ENCODE data around the gene CD55. TPM values are rescaled to one million over a fixed set of nuclear protein-coding genes. Genes with fewer than 3 reads are reported as not detected.

Gene CD55
- total and polyA plus RNA-seq, 4 donors, result 20.2 to 86.7 (median 57.2) TPM

- ATAC-seq (ENCODE audit: low FRiP score) (no peak), DNase-seq (no peak)
- H3K4me3 ChIP-seq (ENCODE audit: low read length in 2 of 2), result no peak overlapping the region
- no peak overlapping the region for H3K27ac ChIP-seq (ENCODE audit: low read depth in 1 of 2, low read length in 2 of 2)
- intact Hi-C loops (cut with DNase I), result no loop called here
- H3K9me3 ChIP-seq (ENCODE audit: control insufficient read depth, low read length), result no peaks in the 10 kb centered on the region
- H3K36me3 ChIP-seq (ENCODE audit: control insufficient read depth in 1 of 2, insufficient read depth in 2 of 2, low read length in 1 of 2), result no peaks in the 10 kb centered on the region
- no peaks in the 10 kb centered on the region for H3K27me3 ChIP-seq (ENCODE audit: control insufficient read depth in 1 of 2, insufficient read depth in 2 of 2, low read length in 1 of 2)
- H3K4me1 ChIP-seq (ENCODE audit: control insufficient read depth in 1 of 2, insufficient read depth in 2 of 2, low read length in 2 of 2), result peaks cover 0 to 2% of the 10 kb centered on the region in 2 donors
Observed at GRCh38 chr1:207300970-207301369, 20.5 kb upstream of the CD55 start.

DNA sequence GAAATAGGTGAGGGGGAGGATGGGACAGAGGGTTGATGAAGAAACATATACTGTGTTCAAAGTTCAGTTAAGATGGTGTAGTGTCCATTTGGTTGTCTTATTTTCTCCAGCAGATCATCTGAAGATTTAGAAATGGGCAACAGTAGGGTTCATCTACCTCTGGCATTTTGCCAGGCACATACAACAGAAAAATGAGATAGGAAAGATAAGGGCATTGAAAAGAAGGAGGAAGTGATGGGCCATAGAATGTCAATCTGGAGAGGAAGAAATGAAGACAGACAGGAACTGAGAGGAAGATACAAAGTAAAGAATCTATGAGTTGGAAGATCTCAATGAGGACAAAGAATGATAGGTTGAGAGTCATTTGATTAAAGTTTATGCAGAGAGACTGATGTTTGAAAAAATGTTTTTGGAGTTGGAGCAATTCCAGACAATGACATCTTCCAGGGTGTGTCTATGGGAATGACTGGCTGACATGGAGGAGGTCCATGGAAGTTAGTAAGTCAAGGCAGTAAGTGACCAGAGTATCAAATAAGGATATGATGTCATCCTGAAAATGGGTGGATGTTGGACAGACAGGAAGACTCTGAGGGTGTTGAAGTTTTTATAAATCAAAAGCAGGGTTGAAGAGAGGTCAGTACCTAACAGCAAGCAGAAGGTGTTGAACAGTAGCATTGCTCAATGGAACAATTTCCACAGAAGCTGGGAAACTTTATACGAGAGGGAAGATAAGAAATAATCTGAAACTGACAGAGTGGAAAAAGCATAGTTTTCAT is 18.7 kb upstream of the CD55 start:
- 88 to 94% methylated on average over 1 of the region's 1 CpG for WGBS, 2 donors
- Histone ChIP-seq H3K4me3 (ENCODE audit: low read length in 2 of 2) (no peak overlapping the region), H3K4me1 (ENCODE audit: control insufficient read depth in 1 of 2, insufficient read depth in 2 of 2, low read length in 2 of 2) (peaks cover 0 to 2% of the 10 kb centered on the region in 2 donors), H3K9me3 (ENCODE audit: control insufficient read depth, low read length) (no peaks in the 10 kb centered on the region), H3K27ac (ENCODE audit: low read depth in 1 of 2, low read length in 2 of 2) (no peak overlapping the region), H3K36me3 (ENCODE audit: control insufficient read depth in 1 of 2, insufficient read depth in 2 of 2, low read length in 1 of 2) (no peaks in the 10 kb centered on the region), H3K27me3 (ENCODE audit: control insufficient read depth in 1 of 2, insufficient read depth in 2 of 2, low read length in 1 of 2) (no peaks in the 10 kb centered on the region)
- ATAC-seq (ENCODE audit: low FRiP score) (no peak), DNase-seq (no peak)
- intact Hi-C loops (cut with DNase I), result no loop called here

DNA sequence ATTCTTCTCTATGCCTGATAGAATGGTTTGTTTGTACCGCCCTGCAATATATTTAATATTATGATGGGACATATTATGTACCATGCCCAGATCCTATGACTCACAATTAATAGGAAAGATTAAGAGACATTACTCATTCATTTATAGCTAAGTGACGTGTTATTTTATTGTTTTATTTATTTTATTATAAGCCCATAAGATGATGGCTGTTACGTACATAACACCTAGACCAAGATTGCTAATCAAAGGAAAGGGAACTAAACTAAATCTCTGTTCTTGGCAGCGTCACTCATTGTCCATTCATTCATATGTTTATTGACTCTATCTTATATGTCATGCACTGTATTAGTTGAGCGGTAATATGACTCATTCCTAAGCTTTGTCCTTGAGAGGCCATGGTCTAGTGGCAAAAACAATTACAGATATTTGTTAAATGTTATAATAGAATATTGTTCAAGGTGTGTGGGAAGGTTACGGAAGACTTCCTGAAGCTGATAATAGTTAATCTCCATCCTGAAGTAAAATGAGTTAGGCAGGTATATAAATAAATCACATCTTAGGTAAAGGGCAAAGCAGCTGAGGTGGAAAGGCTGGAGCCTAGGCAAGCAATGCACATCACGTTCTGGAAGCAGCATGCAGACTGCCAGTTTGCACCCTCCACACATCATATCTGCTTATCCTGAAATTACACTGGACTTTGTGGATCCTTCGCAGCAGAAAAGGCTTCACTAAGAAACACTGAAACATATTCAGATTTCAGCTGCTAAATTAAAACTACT is 16.6 kb upstream of the CD55 start:
- intact Hi-C loops (cut with DNase I), result no loop called here
- no peak for ATAC-seq (ENCODE audit: low FRiP score)
- Histone ChIP-seq H3K4me3 (ENCODE audit: low read length in 2 of 2) (no peak overlapping the region), H3K27ac (ENCODE audit: low read depth in 1 of 2, low read length in 2 of 2) (no peak overlapping the region), H3K4me1 (ENCODE audit: control insufficient read depth in 1 of 2, insufficient read depth in 2 of 2, low read length in 2 of 2) (no peaks in the 10 kb centered on the region), H3K27me3 (ENCODE audit: control insufficient read depth in 1 of 2, insufficient read depth in 2 of 2, low read length in 1 of 2) (no peaks in the 10 kb centered on the region), H3K36me3 (ENCODE audit: control insufficient read depth in 1 of 2, insufficient read depth in 2 of 2, low read length in 1 of 2) (no peaks in the 10 kb centered on the region), H3K9me3 (ENCODE audit: control insufficient read depth, low read length) (no peaks in the 10 kb centered on the region)
- DNase-seq, result no peak
- WGBS, 2 donors, result 94 to 96% methylated on average over 8 of the region's 8 CpGs

- Histone ChIP-seq H3K9me3 (ENCODE audit: control insufficient read depth, low read length) (no peaks in the 10 kb centered on the region), H3K27me3 (ENCODE audit: control insufficient read depth in 1 of 2, insufficient read depth in 2 of 2, low read length in 1 of 2) (no peaks in the 10 kb centered on the region), H3K4me1 (ENCODE audit: control insufficient read depth in 1 of 2, insufficient read depth in 2 of 2, low read length in 2 of 2) (no peaks in the 10 kb centered on the region), H3K36me3 (ENCODE audit: control insufficient read depth in 1 of 2, insufficient read depth in 2 of 2, low read length in 1 of 2) (no peaks in the 10 kb centered on the region), H3K27ac (ENCODE audit: low read depth in 1 of 2, low read length in 2 of 2) (no peak overlapping the region), H3K4me3 (ENCODE audit: low read length in 2 of 2) (no peak overlapping the region)
- 81 to 83% methylated on average over 6 of the region's 6 CpGs for WGBS, 2 donors
- ATAC-seq (ENCODE audit: low FRiP score) (no peak), DNase-seq (no peak)
- intact Hi-C loops (cut with DNase I), result no loop called here
Observed at GRCh38 chr1:207305489-207305873, 16.0 kb upstream of the CD55 start.

- Histone ChIP-seq H3K4me3 (ENCODE audit: low read length in 2 of 2) (no peak overlapping the region), H3K9me3 (ENCODE audit: control insufficient read depth, low read length) (no peaks in the 10 kb centered on the region), H3K27me3 (ENCODE audit: control insufficient read depth in 1 of 2, insufficient read depth in 2 of 2, low read length in 1 of 2) (no peaks in the 10 kb centered on the region), H3K4me1 (ENCODE audit: control insufficient read depth in 1 of 2, insufficient read depth in 2 of 2, low read length in 2 of 2) (no peaks in the 10 kb centered on the region), H3K36me3 (ENCODE audit: control insufficient read depth in 1 of 2, insufficient read depth in 2 of 2, low read length in 1 of 2) (no peaks in the 10 kb centered on the region), H3K27ac (ENCODE audit: low read depth in 1 of 2, low read length in 2 of 2) (no peak overlapping the region)
- 85 to 88% methylated on average over 1 of the region's 1 CpG for WGBS, 2 donors
- DNase-seq (no peak), ATAC-seq (ENCODE audit: low FRiP score) (no peak)
- intact Hi-C loops (cut with DNase I), result no loop called here
Observed at GRCh38 chr1:207306023-207306422, 15.5 kb upstream of the CD55 start.

DNA sequence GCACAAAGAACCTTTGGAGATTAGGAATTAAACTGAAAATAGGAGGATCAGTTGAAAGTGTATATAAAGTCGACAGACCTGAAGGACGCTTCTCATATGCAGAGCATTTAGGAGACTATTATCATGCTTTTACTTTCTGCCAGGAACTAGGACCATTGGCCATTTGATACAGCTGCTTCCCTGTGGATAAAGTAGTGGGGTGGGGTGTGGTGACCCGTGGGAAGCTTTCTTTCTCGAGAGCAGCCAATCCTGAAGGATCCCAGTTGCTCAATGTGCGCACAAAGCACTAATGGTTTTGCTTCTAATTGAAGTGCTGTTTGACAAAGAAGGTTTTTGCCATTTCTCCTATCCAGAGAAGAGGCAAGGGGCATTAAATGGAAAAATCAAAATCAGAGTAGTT is 14.9 kb upstream of the CD55 start:
- intact Hi-C loops (cut with DNase I), result no loop called here
- Histone ChIP-seq H3K36me3 (ENCODE audit: control insufficient read depth in 1 of 2, insufficient read depth in 2 of 2, low read length in 1 of 2) (no peaks in the 10 kb centered on the region), H3K27me3 (ENCODE audit: control insufficient read depth in 1 of 2, insufficient read depth in 2 of 2, low read length in 1 of 2) (no peaks in the 10 kb centered on the region), H3K27ac (ENCODE audit: low read depth in 1 of 2, low read length in 2 of 2) (no peak overlapping the region), H3K4me1 (ENCODE audit: control insufficient read depth in 1 of 2, insufficient read depth in 2 of 2, low read length in 2 of 2) (no peaks in the 10 kb centered on the region), H3K4me3 (ENCODE audit: low read length in 2 of 2) (no peak overlapping the region), H3K9me3 (ENCODE audit: control insufficient read depth, low read length) (no peaks in the 10 kb centered on the region)
- WGBS, 2 donors, result 73 to 80% methylated on average over 5 of the region's 5 CpGs
- ATAC-seq (ENCODE audit: low FRiP score) (no peak), DNase-seq (no peak)

GRCh38 chr1:207308451-207309190 is 12.9 kb upstream of the CD55 start:
- no peak for ATAC-seq (ENCODE audit: low FRiP score)
- H3K4me3 ChIP-seq (ENCODE audit: low read length in 2 of 2), result no peak overlapping the region
- intact Hi-C loops (cut with DNase I), result no loop called here

DNA sequence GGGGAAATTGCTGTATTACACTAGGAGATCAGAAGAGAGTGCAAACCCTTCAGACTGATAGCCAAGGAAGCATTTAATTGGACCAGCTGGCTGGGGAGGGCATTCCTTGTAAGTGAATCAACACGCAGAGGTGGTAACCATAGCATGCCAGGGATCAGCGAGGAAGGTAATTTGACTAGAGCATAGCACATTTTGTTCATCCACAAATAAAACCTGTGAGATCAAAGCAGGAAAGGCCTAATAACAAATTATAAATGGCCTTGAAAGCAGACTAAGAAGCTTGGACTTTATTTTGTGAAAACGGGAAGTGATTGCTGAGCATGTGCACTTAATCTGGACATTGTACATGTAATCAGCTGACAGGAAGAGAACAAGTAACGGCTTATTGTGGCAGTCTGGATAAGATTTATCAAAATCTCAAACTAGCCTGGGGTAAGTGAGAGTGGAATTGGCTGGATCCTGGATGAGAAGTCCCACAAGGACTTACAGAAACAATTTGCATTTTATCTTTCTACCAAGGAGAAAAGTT is 11.7 kb upstream of the CD55 start:
- intact Hi-C loops (cut with DNase I), result no loop called here
- WGBS, 2 donors, result 42 to 61% methylated on average over 4 of the region's 4 CpGs
- no peaks in the 10 kb centered on the region for H3K36me3 ChIP-seq (ENCODE audit: control insufficient read depth in 1 of 2, insufficient read depth in 2 of 2, low read length in 1 of 2)
- DNase-seq (no peak), ATAC-seq (ENCODE audit: low FRiP score) (no peak)
- no peaks in the 10 kb centered on the region for H3K4me1 ChIP-seq (ENCODE audit: control insufficient read depth in 1 of 2, insufficient read depth in 2 of 2, low read length in 2 of 2)
- no peak overlapping the region for H3K27ac ChIP-seq (ENCODE audit: low read depth in 1 of 2, low read length in 2 of 2)
- no peaks in the 10 kb centered on the region for H3K9me3 ChIP-seq (ENCODE audit: control insufficient read depth, low read length)
- no peaks in the 10 kb centered on the region for H3K27me3 ChIP-seq (ENCODE audit: control insufficient read depth in 1 of 2, insufficient read depth in 2 of 2, low read length in 1 of 2)
- H3K4me3 ChIP-seq (ENCODE audit: low read length in 2 of 2), result no peak overlapping the region

More at GRCh38 chr1:207308451-207309190, 12.9 kb upstream of the CD55 start:
- 91 to 97% methylated on average over 2 of the region's 2 CpGs for WGBS, 2 donors
- no peaks in the 10 kb centered on the region for H3K4me1 ChIP-seq (ENCODE audit: control insufficient read depth in 1 of 2, insufficient read depth in 2 of 2, low read length in 2 of 2)
- no peak overlapping the region for H3K27ac ChIP-seq (ENCODE audit: low read depth in 1 of 2, low read length in 2 of 2)
- no peak for DNase-seq
- H3K9me3 ChIP-seq (ENCODE audit: control insufficient read depth, low read length), result no peaks in the 10 kb centered on the region
- no peaks in the 10 kb centered on the region for H3K36me3 ChIP-seq (ENCODE audit: control insufficient read depth in 1 of 2, insufficient read depth in 2 of 2, low read length in 1 of 2)
- H3K27me3 ChIP-seq (ENCODE audit: control insufficient read depth in 1 of 2, insufficient read depth in 2 of 2, low read length in 1 of 2), result no peaks in the 10 kb centered on the region
